ENCODE results near the gene BASP1. TPM values are rescaled to one million over a fixed set of nuclear protein-coding genes. Genes with fewer than 3 reads are reported as not detected.

BASP1 gene
- total and polyA plus RNA-seq, 10 of the 15 experiments (the other 5 are each of a cell fraction or from before 2014, with no cell fraction given), result 27.3 to 190 (median 102) TPM

DNA sequence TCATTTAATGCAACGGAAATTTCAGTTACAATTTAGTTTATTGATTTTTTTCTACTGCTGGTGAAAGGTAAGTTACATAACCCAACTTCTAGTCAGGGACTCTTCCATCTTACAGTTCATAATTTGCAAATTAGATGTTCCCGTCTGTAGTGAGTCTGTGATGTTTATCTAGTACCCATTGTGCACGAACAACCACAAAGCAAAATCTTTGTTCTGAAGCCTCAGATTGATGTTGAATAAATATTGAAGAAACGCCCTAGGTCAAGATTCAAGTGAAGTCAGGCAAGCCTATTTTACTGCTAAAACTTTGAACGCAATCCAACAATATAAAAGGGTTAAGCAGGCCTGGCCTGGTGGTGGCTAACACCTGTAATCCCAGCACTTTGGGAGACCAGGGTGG, 43.1 kb downstream of the BASP1 start:
- Histone ChIP-seq H3K4me3 (no peak overlapping the region), H3K4me1 (ENCODE audit: control insufficient read depth, insufficient read depth, low read length) (peaks cover 20% of the 10 kb centered on the region), H3K9ac (ENCODE audit: control insufficient read depth, insufficient read depth, low read length) (no peak overlapping the region), H4K20me1 (ENCODE audit: control insufficient read depth, insufficient read depth) (no peaks in the 10 kb centered on the region), H3K36me3 (ENCODE audit: control insufficient read depth in 2 of 2, insufficient read depth in 2 of 2, low read length in 1 of 2) (peaks cover 2 to 3% of the 10 kb centered on the region in 2 experiments; a peak in 3 of 4 replicates), H3K27ac (ENCODE audit: control insufficient read depth, insufficient read depth) (no peak overlapping the region), H3K4me2 (ENCODE audit: control insufficient read depth, insufficient read depth) (no peak overlapping the region), H3K9me3 (replicated peaks; ENCODE audit: control insufficient read depth, insufficient read depth, low read length) (peaks cover 15% of the 10 kb centered on the region), H2AFZ (ENCODE audit: control insufficient read depth, low read depth, low read length) (no peak overlapping the region), H3K27me3 (replicated peaks in 1 of 2; ENCODE audit: control insufficient read depth in 2 of 2, insufficient read depth in 2 of 2, low read length in 1 of 2) (no peaks in the 10 kb centered on the region), H3K79me2 (ENCODE audit: control insufficient read depth, insufficient read depth, low read length) (peaks cover 14% of the 10 kb centered on the region)
- RAD21 ChIA-PET (ENCODE audit: unreplicated experiment), result interaction anchor here (1.2 kb wide), 1 partner anchor 14 kb away, joined by 3 read pairs; no protein-coding TSS in a partner anchor
- SMC1A ChIA-PET (ENCODE audit: uncharacterized antibody, unreplicated experiment), result interaction anchor here (3.6 kb wide), 1 partner anchor 18 kb away, joined by 11 read pairs; no protein-coding TSS in a partner anchor
- intact Hi-C loops (cut with micrococcal nuclease; ENCODE audit: unreplicated experiment) (no loop called here), in situ Hi-C loops (cut with MboI) (no loop called here)
- POLR2A ChIA-PET, result interaction anchor here (0.6 kb wide), 1 partner anchor 37 kb away, joined by 3 read pairs; no protein-coding TSS in a partner anchor
- ATAC-seq (no peak), DNase-seq (ENCODE audit: low read depth, low spot score) (no peak), FAIRE-seq (no peak)
- CTCF ChIA-PET, result no interaction called here
- TF ChIP-seq SMAD5 (IDR thresholded peaks at IDR 0.05; ENCODE audit: low read depth), result no peak
- TF ChIP-seq ZNF217 (IDR thresholded peaks at IDR 0.05), result no peak
- TF ChIP-seq CHD4 (IDR thresholded peaks at IDR 0.05), result no peak
- no peak for TF ChIP-seq BRCA1 (IDR thresholded peaks at IDR 0.05; ENCODE audit: low read depth, low read length)
- TF ChIP-seq ZNF207 (IDR thresholded peaks at IDR 0.05; ENCODE audit: borderline replicate concordance), result no peak
- TF ChIP-seq, protein P1, sequence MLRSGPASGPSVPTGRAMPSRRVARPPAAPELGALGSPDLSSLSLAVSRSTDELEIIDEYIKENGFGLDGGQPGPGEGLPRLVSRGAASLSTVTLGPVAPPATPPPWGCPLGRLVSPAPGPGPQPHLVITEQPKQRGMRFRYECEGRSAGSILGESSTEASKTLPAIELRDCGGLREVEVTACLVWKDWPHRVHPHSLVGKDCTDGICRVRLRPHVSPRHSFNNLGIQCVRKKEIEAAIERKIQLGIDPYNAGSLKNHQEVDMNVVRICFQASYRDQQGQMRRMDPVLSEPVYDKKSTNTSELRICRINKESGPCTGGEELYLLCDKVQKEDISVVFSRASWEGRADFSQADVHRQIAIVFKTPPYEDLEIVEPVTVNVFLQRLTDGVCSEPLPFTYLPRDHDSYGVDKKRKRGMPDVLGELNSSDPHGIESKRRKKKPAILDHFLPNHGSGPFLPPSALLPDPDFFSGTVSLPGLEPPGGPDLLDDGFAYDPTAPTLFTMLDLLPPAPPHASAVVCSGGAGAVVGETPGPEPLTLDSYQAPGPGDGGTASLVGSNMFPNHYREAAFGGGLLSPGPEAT (IDR thresholded peaks at IDR 0.05; ENCODE audit: low read depth), result no peak
- TF ChIP-seq NR2C1 (IDR thresholded peaks at IDR 0.05), result no peak
- TF ChIP-seq CREB1 (IDR thresholded peaks at IDR 0.05; ENCODE audit: low read depth), result no peak
- TF ChIP-seq, protein P2, sequence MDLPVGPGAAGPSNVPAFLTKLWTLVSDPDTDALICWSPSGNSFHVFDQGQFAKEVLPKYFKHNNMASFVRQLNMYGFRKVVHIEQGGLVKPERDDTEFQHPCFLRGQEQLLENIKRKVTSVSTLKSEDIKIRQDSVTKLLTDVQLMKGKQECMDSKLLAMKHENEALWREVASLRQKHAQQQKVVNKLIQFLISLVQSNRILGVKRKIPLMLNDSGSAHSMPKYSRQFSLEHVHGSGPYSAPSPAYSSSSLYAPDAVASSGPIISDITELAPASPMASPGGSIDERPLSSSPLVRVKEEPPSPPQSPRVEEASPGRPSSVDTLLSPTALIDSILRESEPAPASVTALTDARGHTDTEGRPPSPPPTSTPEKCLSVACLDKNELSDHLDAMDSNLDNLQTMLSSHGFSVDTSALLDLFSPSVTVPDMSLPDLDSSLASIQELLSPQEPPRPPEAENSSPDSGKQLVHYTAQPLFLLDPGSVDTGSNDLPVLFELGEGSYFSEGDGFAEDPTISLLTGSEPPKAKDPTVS (IDR thresholded peaks at IDR 0.05; ENCODE audit: low read depth, low read length), result no peak
- no peak for TF ChIP-seq TCF7 (IDR thresholded peaks at IDR 0.05; ENCODE audit: borderline replicate concordance)
- TF ChIP-seq SMARCA5 (IDR thresholded peaks at IDR 0.05), result no peak
- TF ChIP-seq EED (IDR thresholded peaks at IDR 0.05; ENCODE audit: low read depth), result no peak
- TF ChIP-seq PAX5 (IDR thresholded peaks at IDR 0.05; ENCODE audit: borderline replicate concordance, low read depth, low read length), result no peak
- TF ChIP-seq, protein P3, sequence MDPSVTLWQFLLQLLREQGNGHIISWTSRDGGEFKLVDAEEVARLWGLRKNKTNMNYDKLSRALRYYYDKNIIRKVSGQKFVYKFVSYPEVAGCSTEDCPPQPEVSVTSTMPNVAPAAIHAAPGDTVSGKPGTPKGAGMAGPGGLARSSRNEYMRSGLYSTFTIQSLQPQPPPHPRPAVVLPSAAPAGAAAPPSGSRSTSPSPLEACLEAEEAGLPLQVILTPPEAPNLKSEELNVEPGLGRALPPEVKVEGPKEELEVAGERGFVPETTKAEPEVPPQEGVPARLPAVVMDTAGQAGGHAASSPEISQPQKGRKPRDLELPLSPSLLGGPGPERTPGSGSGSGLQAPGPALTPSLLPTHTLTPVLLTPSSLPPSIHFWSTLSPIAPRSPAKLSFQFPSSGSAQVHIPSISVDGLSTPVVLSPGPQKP (IDR thresholded peaks at IDR 0.05; ENCODE audit: low read depth, low read length), result no peak
- TF ChIP-seq ASH2L (IDR thresholded peaks at IDR 0.05; ENCODE audit: borderline replicate concordance, low read depth), result no peak
- WGBS (ENCODE audit: insufficient coverage, insufficient replicate concordance, low lambda C conversion rate, missing lambda C conversion rate), result 75% methylated on average over 5 of the region's 5 CpGs
- BruUV-seq (replicated peaks), result no TSS peak
